ENCODE data around the gene PLA2G2A. TPM values are rescaled to one million over a fixed set of nuclear protein-coding genes. Genes with fewer than 3 reads are reported as not detected.

PLA2G2A gene
- total RNA-seq, 1 donor from 2014 or later, result not detected

DNA sequence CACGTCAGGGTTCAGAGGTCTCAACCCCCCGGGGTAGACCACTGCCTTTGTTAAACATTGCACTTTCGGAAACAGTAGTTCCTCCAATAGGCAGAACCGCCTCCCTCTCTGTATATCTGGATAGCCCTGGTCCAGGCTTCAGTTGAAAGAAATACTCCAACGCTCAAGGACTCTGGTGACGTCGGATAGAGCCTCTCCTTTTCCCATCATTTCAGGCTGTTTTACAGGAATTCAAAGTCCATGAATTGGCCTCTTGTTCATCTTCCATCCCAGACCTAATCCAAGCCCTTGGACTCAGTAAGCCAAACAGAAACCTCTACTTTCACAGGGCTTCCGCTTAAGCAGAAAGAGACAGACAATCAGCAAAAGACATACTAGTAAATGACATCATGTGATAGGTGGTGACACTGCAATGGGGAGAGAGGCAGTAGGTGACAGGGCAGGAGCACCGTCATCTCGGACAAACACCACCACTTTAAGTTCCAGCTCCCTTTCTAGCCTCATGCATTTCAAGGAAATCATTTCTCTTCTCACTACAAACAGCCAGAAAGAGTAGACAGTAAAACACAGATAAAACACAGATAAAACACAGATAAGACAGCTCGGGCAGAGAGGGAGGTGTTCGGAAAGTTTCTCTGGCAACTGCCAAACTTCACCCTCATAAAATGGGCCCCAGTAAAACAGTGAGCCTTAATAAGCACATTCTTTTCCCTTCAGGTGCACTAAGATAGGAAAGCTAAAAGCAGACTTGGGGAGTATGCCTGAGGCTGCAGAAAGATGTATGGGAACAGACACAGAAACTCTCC lies 2.3 kb upstream of the PLA2G2A start:
- no peaks in the 10 kb centered on the region for H3K36me3 ChIP-seq (ENCODE audit: control insufficient read depth, insufficient read depth, low read length)
- H3K27me3 ChIP-seq (ENCODE audit: control insufficient read depth, insufficient read depth, low read length), result peaks cover 3% of the 10 kb centered on the region
- FAIRE-seq, result no peak
- no peak for DNase-seq (ENCODE audit: low read depth)
- no peak overlapping the region for H3K4me3 ChIP-seq (ENCODE audit: low read depth, low read length)
- TF ChIP-seq, protein P1, sequence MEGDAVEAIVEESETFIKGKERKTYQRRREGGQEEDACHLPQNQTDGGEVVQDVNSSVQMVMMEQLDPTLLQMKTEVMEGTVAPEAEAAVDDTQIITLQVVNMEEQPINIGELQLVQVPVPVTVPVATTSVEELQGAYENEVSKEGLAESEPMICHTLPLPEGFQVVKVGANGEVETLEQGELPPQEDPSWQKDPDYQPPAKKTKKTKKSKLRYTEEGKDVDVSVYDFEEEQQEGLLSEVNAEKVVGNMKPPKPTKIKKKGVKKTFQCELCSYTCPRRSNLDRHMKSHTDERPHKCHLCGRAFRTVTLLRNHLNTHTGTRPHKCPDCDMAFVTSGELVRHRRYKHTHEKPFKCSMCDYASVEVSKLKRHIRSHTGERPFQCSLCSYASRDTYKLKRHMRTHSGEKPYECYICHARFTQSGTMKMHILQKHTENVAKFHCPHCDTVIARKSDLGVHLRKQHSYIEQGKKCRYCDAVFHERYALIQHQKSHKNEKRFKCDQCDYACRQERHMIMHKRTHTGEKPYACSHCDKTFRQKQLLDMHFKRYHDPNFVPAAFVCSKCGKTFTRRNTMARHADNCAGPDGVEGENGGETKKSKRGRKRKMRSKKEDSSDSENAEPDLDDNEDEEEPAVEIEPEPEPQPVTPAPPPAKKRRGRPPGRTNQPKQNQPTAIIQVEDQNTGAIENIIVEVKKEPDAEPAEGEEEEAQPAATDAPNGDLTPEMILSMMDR (IDR thresholded peaks at IDR 0.05; ENCODE audit: insufficient read depth, low read length, severe bottlenecking), result no peak

DNA sequence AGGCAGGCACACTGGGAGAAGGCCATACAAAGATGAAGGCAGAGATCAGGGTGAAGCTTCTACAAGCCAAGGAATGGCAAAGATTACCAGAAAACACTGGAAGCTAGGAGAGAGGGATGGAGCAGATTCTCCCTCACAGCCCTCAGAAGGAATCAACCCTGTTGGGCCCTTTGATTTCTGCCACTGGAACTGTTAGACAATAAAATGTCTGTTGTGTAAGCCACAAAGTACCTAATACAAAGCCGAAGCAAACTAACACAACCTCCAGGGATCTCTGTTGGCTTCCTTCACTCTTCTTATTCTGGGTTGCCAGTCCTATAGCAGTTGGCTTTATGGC lies 1.7 kb upstream of the PLA2G2A start:
- Histone ChIP-seq H3K36me3 (ENCODE audit: control insufficient read depth, insufficient read depth, low read length) (no peaks in the 10 kb centered on the region), H3K27me3 (ENCODE audit: control insufficient read depth, insufficient read depth, low read length) (peaks cover 5% of the 10 kb centered on the region), H3K4me3 (ENCODE audit: low read depth, low read length) (no peak overlapping the region)
- TF ChIP-seq, protein P1 (IDR thresholded peaks at IDR 0.05; ENCODE audit: insufficient read depth, low read length, severe bottlenecking), result no peak
- FAIRE-seq (no peak), DNase-seq (ENCODE audit: low read depth) (no peak)

DNA sequence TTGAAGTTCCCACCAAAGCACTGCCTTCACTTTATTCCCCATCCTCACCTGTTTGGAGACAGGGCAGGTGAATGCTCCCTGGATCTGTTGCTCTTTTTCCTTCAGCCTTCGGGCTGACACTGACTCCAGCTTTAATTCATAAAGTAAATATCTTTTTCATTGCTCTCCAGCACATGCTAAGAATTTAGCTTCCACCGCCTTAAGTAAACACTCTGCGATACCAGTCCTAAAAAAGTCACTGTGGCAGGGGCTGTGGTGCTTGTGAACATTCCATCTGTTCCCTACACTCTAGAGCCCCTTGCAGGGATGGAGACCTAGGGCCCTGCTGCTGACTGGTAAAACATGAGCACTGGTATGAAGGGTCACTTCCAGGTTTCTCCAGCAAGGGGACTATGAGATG lies 896 bp upstream of the PLA2G2A start:
- TF ChIP-seq, protein P1 (IDR thresholded peaks at IDR 0.05; ENCODE audit: insufficient read depth, low read length, severe bottlenecking), result no peak
- DNase-seq (ENCODE audit: low read depth), result no peak
- Histone ChIP-seq H3K4me3 (ENCODE audit: low read depth, low read length) (no peak overlapping the region), H3K36me3 (ENCODE audit: control insufficient read depth, insufficient read depth, low read length) (no peaks in the 10 kb centered on the region), H3K27me3 (ENCODE audit: control insufficient read depth, insufficient read depth, low read length) (peaks cover 5% of the 10 kb centered on the region)
- no peak for FAIRE-seq

DNA sequence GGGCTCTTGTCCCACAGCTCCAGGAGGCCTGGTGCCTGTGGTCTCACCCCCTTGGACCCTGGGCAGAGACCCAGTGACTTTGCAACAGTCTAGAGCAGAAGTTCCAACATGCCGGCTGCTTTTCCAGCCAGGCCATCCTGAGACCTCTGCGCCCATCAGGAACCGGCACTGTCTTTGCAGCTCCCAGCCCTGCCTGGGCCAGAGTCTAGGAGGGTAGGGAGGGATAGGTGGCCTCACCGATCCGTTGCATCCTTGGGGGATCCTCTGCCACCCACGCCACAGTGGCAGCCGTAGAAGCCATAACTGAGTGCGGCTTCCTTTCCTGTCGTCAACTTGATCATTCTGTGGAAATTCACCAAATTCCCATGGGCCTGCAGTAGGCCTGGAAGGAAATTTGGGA lies 1.3 kb downstream of the PLA2G2A start:
- Histone ChIP-seq H3K4me3 (ENCODE audit: low read depth, low read length) (no peak overlapping the region), H3K27me3 (ENCODE audit: control insufficient read depth, insufficient read depth, low read length) (peaks cover 5% of the 10 kb centered on the region), H3K36me3 (ENCODE audit: control insufficient read depth, insufficient read depth, low read length) (no peaks in the 10 kb centered on the region)
- FAIRE-seq (no peak), DNase-seq (ENCODE audit: low read depth) (no peak)
- TF ChIP-seq, protein P1 (IDR thresholded peaks at IDR 0.05; ENCODE audit: insufficient read depth, low read length, severe bottlenecking), result no peak

DNA sequence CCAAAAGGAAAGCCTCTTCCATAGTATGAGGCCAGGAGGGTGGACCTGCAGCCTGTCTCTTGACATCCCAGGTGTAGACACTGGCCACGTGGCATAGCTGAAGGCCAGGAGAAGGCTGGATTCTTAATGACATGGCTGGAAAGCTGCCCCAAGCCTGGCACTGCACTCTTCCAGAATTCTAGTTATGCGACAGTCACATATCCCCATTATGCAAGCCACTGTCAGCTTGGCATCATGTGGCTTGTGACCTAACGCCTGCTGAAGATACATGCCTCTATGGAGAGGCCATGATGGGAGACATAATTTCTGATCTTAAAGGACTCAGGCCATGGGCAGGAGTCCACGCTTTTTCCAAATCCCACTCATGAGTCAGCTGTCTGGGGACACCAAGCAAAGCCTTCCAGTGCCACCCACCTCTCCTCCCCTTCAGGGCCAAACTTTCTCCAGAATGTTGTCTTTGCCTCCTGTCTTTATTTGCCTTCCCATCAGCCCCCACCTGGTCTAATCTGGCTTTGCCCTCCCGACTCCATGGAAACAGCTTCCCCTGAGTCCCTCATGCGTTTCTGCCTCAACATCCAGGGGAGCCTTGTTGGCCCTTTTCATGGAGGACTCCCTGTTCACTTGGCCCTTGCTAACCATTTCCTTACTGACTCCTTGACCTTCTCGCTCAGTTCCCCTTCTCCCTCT lies 3.0 kb downstream of the PLA2G2A start:
- DNase-seq (ENCODE audit: low read depth) (no peak), FAIRE-seq (no peak)
- H3K27me3 ChIP-seq (ENCODE audit: control insufficient read depth, insufficient read depth, low read length), result peaks cover 5% of the 10 kb centered on the region
- TF ChIP-seq, protein P1 (IDR thresholded peaks at IDR 0.05; ENCODE audit: insufficient read depth, low read length, severe bottlenecking), result no peak
- H3K36me3 ChIP-seq (ENCODE audit: control insufficient read depth, insufficient read depth, low read length), result no peaks in the 10 kb centered on the region
- no peak overlapping the region for H3K4me3 ChIP-seq (ENCODE audit: low read depth, low read length)

Measured in bronchial epithelial cell (primary cell).